ENCODE results near the gene GRIFIN.

Gene GRIFIN

DNA sequence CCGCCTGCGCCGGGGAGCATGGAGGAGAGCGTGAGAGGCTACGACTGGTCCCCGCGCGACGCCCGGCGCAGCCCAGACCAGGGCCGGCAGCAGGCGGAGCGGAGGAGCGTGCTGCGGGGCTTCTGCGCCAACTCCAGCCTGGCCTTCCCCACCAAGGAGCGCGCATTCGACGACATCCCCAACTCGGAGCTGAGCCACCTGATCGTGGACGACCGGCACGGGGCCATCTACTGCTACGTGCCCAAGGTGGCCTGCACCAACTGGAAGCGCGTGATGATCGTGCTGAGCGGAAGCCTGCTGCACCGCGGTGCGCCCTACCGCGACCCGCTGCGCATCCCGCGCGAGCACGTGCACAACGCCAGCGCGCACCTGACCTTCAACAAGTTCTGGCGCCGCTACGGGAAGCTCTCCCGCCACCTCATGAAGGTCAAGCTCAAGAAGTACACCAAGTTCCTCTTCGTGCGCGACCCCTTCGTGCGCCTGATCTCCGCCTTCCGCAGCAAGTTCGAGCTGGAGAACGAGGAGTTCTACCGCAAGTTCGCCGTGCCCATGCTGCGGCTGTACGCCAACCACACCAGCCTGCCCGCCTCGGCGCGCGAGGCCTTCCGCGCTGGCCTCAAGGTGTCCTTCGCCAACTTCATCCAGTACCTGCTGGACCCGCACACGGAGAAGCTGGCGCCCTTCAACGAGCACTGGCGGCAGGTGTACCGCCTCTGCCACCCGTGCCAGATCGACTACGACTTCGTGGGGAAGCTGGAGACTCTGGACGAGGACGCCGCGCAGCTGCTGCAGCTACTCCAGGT lies 43.1 kb downstream of the GRIFIN start:
- TF ChIP-seq, protein P1, sequence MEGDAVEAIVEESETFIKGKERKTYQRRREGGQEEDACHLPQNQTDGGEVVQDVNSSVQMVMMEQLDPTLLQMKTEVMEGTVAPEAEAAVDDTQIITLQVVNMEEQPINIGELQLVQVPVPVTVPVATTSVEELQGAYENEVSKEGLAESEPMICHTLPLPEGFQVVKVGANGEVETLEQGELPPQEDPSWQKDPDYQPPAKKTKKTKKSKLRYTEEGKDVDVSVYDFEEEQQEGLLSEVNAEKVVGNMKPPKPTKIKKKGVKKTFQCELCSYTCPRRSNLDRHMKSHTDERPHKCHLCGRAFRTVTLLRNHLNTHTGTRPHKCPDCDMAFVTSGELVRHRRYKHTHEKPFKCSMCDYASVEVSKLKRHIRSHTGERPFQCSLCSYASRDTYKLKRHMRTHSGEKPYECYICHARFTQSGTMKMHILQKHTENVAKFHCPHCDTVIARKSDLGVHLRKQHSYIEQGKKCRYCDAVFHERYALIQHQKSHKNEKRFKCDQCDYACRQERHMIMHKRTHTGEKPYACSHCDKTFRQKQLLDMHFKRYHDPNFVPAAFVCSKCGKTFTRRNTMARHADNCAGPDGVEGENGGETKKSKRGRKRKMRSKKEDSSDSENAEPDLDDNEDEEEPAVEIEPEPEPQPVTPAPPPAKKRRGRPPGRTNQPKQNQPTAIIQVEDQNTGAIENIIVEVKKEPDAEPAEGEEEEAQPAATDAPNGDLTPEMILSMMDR (IDR thresholded peaks at IDR 0.05; ENCODE audit: insufficient read depth, low read length, poor library complexity, severe bottlenecking), result no peak
- no peak for DNase-seq (ENCODE audit: extremely low read depth, insufficient read length)
- H3K36me3 ChIP-seq (ENCODE audit: control insufficient read depth, insufficient read depth, low read length), result peaks cover 24% of the 10 kb centered on the region
- H3K27me3 ChIP-seq (replicated peaks; ENCODE audit: control insufficient read depth, insufficient read depth, low read length), result no peaks in the 10 kb centered on the region
- no peak overlapping the region for H3K4me3 ChIP-seq (replicated peaks; ENCODE audit: low read depth, low read length)

DNA sequence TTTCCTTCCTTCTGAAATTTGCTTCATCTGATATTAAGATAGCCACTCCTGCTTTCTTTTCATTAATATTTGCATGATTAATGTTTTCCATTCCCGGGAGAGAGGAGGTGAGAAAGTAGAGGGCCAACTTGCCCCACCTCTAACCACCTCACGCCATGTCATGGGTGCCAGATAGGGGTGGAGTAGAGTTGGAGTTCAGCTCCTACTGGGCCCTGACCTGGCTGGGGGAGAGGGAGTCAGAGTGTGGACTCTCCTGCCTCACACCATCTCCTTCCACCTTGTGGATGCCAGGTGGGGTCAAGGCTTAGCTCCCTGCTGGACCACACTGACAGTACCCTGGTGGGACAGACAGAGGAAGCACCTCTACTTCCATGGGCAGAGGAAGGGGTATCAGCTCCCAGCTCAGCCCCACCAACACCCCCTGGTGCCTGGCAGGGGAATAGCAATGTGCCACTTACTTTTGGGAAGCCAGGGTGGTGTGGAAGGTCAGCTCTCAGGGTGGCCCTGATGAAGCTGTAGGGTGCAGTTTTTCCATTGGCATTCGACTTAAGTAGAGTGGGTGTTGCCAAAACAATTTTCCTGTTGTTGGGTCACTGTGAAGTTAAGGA lies 44.8 kb downstream of the GRIFIN start:
- Histone ChIP-seq H3K4me3 (replicated peaks; ENCODE audit: low read depth, low read length) (no peak overlapping the region), H3K27me3 (replicated peaks; ENCODE audit: control insufficient read depth, insufficient read depth, low read length) (no peaks in the 10 kb centered on the region), H3K36me3 (ENCODE audit: control insufficient read depth, insufficient read depth, low read length) (peaks cover 20% of the 10 kb centered on the region)
- DNase-seq (ENCODE audit: extremely low read depth, insufficient read length), result no peak
- TF ChIP-seq, protein P1 (IDR thresholded peaks at IDR 0.05; ENCODE audit: insufficient read depth, low read length, poor library complexity, severe bottlenecking), result peak; percentile 38

DNA sequence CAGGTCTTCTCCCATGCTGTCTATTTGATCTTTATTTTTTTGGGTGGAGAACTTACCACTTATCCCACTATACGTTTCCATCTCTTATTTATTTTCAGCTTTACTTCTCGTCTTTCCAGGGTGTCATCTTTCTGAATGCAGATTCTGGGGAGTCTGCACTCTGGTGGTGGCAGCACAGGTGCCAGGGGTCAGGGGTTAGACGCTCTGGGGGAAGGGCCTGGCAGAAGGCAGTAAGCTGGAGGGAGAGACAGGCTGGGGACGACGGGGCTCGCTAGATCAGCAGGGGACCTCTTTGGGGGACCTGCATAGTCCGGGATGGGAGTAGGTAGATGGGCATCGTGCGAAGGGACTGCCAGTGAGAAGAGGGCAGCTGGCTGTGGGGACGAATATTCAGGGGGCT lies 50.4 kb downstream of the GRIFIN start:
- Histone ChIP-seq H3K4me3 (replicated peaks; ENCODE audit: low read depth, low read length) (no peak overlapping the region), H3K36me3 (ENCODE audit: control insufficient read depth, insufficient read depth, low read length) (no peaks in the 10 kb centered on the region; the same call in 1 of the 2 replicates), H3K27me3 (replicated peaks; ENCODE audit: control insufficient read depth, insufficient read depth, low read length) (no peaks in the 10 kb centered on the region)
- TF ChIP-seq, protein P1 (IDR thresholded peaks at IDR 0.05; ENCODE audit: insufficient read depth, low read length, poor library complexity, severe bottlenecking), result no peak
- DNase-seq (ENCODE audit: extremely low read depth, insufficient read length), result no peak

All from GM06990 (cell line).